GM23248 (cell line): ENCODE data around the gene ARHGAP24. TPM values are rescaled to one million over a fixed set of nuclear protein-coding genes. Genes with fewer than 3 reads are reported as not detected.

Experiments used
- DNase-seq: peaks from one replicate; pipeline ENCODE4 v3.0.0-alpha.2; 2015
- H2AFZ ChIP-seq: fragments of 200-600 bp; sonication (generic); 2 replicates; pipeline ENCODE4 v1.6.1; 2016; ENCODE audit warnings: antibody characterized with exemption
- H3F3A ChIP-seq: fragments of 200-600 bp; sonication (generic); 2 replicates; pipeline ENCODE4 v1.6.1; 2016; ENCODE audit warnings: mild to moderate bottlenecking, antibody characterized with exemption, mixed run types; ENCODE audit not compliant: insufficient read depth
- H3K27ac ChIP-seq: fragments of 200-600 bp; sonication (generic); 2 replicates; pipeline ENCODE4 v1.5.1; 2016; ENCODE audit warnings: mild to moderate bottlenecking
- H3K27me3 ChIP-seq: fragments of 200-600 bp; sonication (generic); replicated peaks from 2 replicates; pipeline ENCODE4 v1.6.1; 2016; ENCODE audit warnings: mild to moderate bottlenecking; ENCODE audit not compliant: insufficient read depth
- H3K36me3 ChIP-seq: fragments of 200-600 bp; sonication (generic); 2 replicates; pipeline ENCODE4 v1.6.1; 2016; ENCODE audit warnings: low read depth, mild to moderate bottlenecking
- H3K4me1 ChIP-seq: fragments of 200-600 bp; sonication (generic); 2 replicates; pipeline ENCODE4 v1.6.1; 2016; ENCODE audit warnings: mild to moderate bottlenecking; ENCODE audit not compliant: insufficient read depth
- H3K4me2 ChIP-seq: fragments of 200-600 bp; sonication (generic); one replicate; pipeline ENCODE4 v1.6.1; 2016; ENCODE audit warnings: mild to moderate bottlenecking; ENCODE audit not compliant: unreplicated experiment
- H3K4me3 ChIP-seq: fragments of 200-600 bp; sonication (generic); 2 replicates; pipeline ENCODE4 v1.5.1; 2016; ENCODE audit warnings: mild to moderate bottlenecking
- H3K79me2 ChIP-seq: fragments of 200-600 bp; sonication (generic); 2 replicates; pipeline ENCODE4 v1.6.1; 2016; ENCODE audit warnings: mild to moderate bottlenecking; ENCODE audit not compliant: insufficient read depth
- H3K9ac ChIP-seq: fragments of 200-600 bp; sonication (generic); 2 replicates; pipeline ENCODE4 v1.6.1; 2016; ENCODE audit warnings: mild to moderate bottlenecking
- H3K9me2 ChIP-seq: fragments of 200-600 bp; sonication (generic); 2 replicates; pipeline ENCODE4 v1.6.1; 2016; ENCODE audit warnings: mixed run types, mild to moderate bottlenecking, moderate library complexity; ENCODE audit not compliant: insufficient read depth
- H3K9me3 ChIP-seq: fragments of 200-600 bp; sonication (generic); one replicate; pipeline ENCODE4 v1.6.1; 2017; ENCODE audit warnings: low read depth
- H4K20me1 ChIP-seq: fragments of 200-600 bp; sonication (generic); 2 replicates; pipeline ENCODE4 v1.6.0; 2016; ENCODE audit not compliant: insufficient read depth
- EZH2 ChIP-seq: fragments of 200-600 bp; sonication (generic); IDR thresholded peaks from 2 replicates; pipeline ENCODE4 v1.6.1; 2018; ENCODE audit warnings: antibody characterized with exemption, mild to moderate bottlenecking; ENCODE audit not compliant: insufficient read depth, poor library complexity, severe bottlenecking
- EZH2phosphoT487 ChIP-seq: fragments of 200-600 bp; sonication (generic); IDR thresholded peaks from 2 replicates; pipeline ENCODE4 v1.6.1; 2018; ENCODE audit warnings: antibody characterized with exemption, moderate library complexity, mild to moderate bottlenecking, low read depth; ENCODE audit not compliant: insufficient read depth
- WGBS, 2 experiments: methylation state at CpG; one replicate each; pipeline ENCODE4 v1.1.6; 2015 to 2017; ENCODE audit warnings: low lambda C conversion rate in 2 of 2, low coverage in 1 of 2; ENCODE audit errors: missing lambda C conversion rate in 2 of 2; 5-methylcytosine and 5-hydroxymethylcytosine counted together
- in situ Hi-C: fragments of 300-500 bp; cut with MboI; formaldehyde crosslinking; loops from 2 replicates; pipeline ENCODE4 v1.15.0; 2020
- polyA plus RNA-seq: library from polyadenylated mRNA; unstranded; fragments of >200 nt; fragmentation: Nextera tagmentation; extraction: Ambion mirVana; gene quantifications from 2 replicates; pipeline ENCODE4 v1.2.1, GENCODE V29; 2016
- total RNA-seq: library from RNA; depleted of rRNA; stranded (reverse); fragments of >200 nt; shearing (Covaris generic); gene quantifications from 2 replicates; pipeline ENCODE4 v1.2.3, GENCODE V29; 2014

Gene ARHGAP24
- total and polyA plus RNA-seq, 2 experiments from 2014 or later, result 24.1 to 31.6 TPM

- WGBS, 2 experiments, result 97 to 100% methylated on average over 2 of the region's 2 CpGs
- no peak overlapping the region for H3K9ac ChIP-seq
- no peak overlapping the region for H3K4me2 ChIP-seq
- H2AFZ ChIP-seq, result no peak overlapping the region
- H3K4me1 ChIP-seq, result 0 out of 2 replicates have a peak, but pooled peaks cover 5% of the 10 kb centered on the region
- H3K9me2 ChIP-seq, result no peaks in the 10 kb centered on the region
- no peaks in the 10 kb centered on the region for H4K20me1 ChIP-seq
- TF ChIP-seq EZH2phosphoT487 (no peak), EZH2 (no peak)
- H3K27ac ChIP-seq, result no peak overlapping the region
- H3K27me3 ChIP-seq, result no peaks in the 10 kb centered on the region
- no peaks in the 10 kb centered on the region for H3K9me3 ChIP-seq
- H3F3A ChIP-seq, result no peaks in the 10 kb centered on the region
- no peaks in the 10 kb centered on the region for H3K79me2 ChIP-seq
- in situ Hi-C loops, result no loop called here
- no peak overlapping the region for H3K4me3 ChIP-seq
- H3K36me3 ChIP-seq, result no peaks in the 10 kb centered on the region
- no peak for DNase-seq
These were observed 221.7 kb downstream of the ARHGAP24 start for GRCh38 chr4:85696661-85697060.

- Histone ChIP-seq H3K27ac (no peak overlapping the region), H3K9me2 (no peaks in the 10 kb centered on the region), H3K27me3 (no peaks in the 10 kb centered on the region), H3F3A (no peaks in the 10 kb centered on the region), H3K9ac (no peak overlapping the region), H2AFZ (no peak overlapping the region), H3K36me3 (no peaks in the 10 kb centered on the region), H3K79me2 (no peaks in the 10 kb centered on the region), H3K4me2 (no peak overlapping the region), H3K4me1 (peaks cover 9% of the 10 kb centered on the region; the same call in 1 of the 2 replicates), H3K9me3 (no peaks in the 10 kb centered on the region), H3K4me3 (no peak overlapping the region), H4K20me1 (no peaks in the 10 kb centered on the region)
- TF ChIP-seq EZH2phosphoT487 (no peak), EZH2 (no peak)
- in situ Hi-C loops, result no loop called here
- no peak for DNase-seq
These were observed 222.9 kb downstream of the ARHGAP24 start for GRCh38 chr4:85697854-85698253.

- no peaks in the 10 kb centered on the region for H3K27me3 ChIP-seq
- no peak overlapping the region for H3K9ac ChIP-seq
- H4K20me1 ChIP-seq, result no peaks in the 10 kb centered on the region
- no peak overlapping the region for H2AFZ ChIP-seq
- no peaks in the 10 kb centered on the region for H3K36me3 ChIP-seq
- in situ Hi-C loops, result no loop called here
- no peak overlapping the region for H3K4me2 ChIP-seq
- DNase-seq, result no peak
- no peaks in the 10 kb centered on the region for H3F3A ChIP-seq
- no peaks in the 10 kb centered on the region; the same call in 1 of the 2 replicates for H3K9me2 ChIP-seq
- 90 to 97% methylated on average over 3 of the region's 3 CpGs for WGBS, 2 experiments
- H3K27ac ChIP-seq, result no peak overlapping the region
- H3K9me3 ChIP-seq, result no peaks in the 10 kb centered on the region
- H3K79me2 ChIP-seq, result no peaks in the 10 kb centered on the region
- no peak overlapping the region for H3K4me3 ChIP-seq
- no peak for TF ChIP-seq EZH2phosphoT487
- TF ChIP-seq EZH2, result no peak
- H3K4me1 ChIP-seq, result peaks cover 14% of the 10 kb centered on the region; the same call in 1 of the 2 replicates
These were observed 225.4 kb downstream of the ARHGAP24 start for GRCh38 chr4:85700362-85700761.

GRCh38 chr4:85701861-85702321, 226.9 kb downstream of the ARHGAP24 start:
- Histone ChIP-seq H3K9me2 (no peaks in the 10 kb centered on the region; the same call in 1 of the 2 replicates), H3K36me3 (no peaks in the 10 kb centered on the region), H3K9ac (no peak overlapping the region), H3K27me3 (no peaks in the 10 kb centered on the region), H3K79me2 (no peaks in the 10 kb centered on the region), H4K20me1 (no peaks in the 10 kb centered on the region), H2AFZ (no peak overlapping the region), H3K4me1 (peaks cover 9% of the 10 kb centered on the region; the same call in 1 of the 2 replicates), H3K4me3 (no peak overlapping the region), H3K4me2 (no peak overlapping the region), H3F3A (no peaks in the 10 kb centered on the region), H3K9me3 (no peaks in the 10 kb centered on the region), H3K27ac (no peak overlapping the region)
- TF ChIP-seq EZH2, result no peak
- TF ChIP-seq EZH2phosphoT487, result no peak
- no peak for DNase-seq
- 98 to 100% methylated on average over 1 of the region's 1 CpG for WGBS, 2 experiments
- in situ Hi-C loops, result no loop called here

GRCh38 chr4:85703096-85703495, 228.1 kb downstream of the ARHGAP24 start:
- Histone ChIP-seq H3K4me1 (peaks cover 18% of the 10 kb centered on the region), H3K9me3 (no peaks in the 10 kb centered on the region), H3K9me2 (no peaks in the 10 kb centered on the region; the same call in 1 of the 2 replicates), H3K4me3 (no peak overlapping the region), H3F3A (no peaks in the 10 kb centered on the region), H3K27ac (no peak overlapping the region), H2AFZ (no peak overlapping the region), H3K36me3 (no peaks in the 10 kb centered on the region), H4K20me1 (no peaks in the 10 kb centered on the region), H3K27me3 (no peaks in the 10 kb centered on the region), H3K79me2 (no peaks in the 10 kb centered on the region), H3K4me2 (no peak overlapping the region), H3K9ac (no peak overlapping the region)
- in situ Hi-C loops, result no loop called here
- WGBS, 2 experiments, result 48 to 60% methylated on average over 3 of the region's 3 CpGs
- TF ChIP-seq EZH2, result no peak
- no peak for TF ChIP-seq EZH2phosphoT487
- DNase-seq, result peak; percentile 21
